HEK293 (cell line): ENCODE measurements around the gene BTBD3.

Experiments
- CTCF ChIA-PET: fragments of 350-600 bp; formaldehyde crosslinking; extraction: SDS; loops from one replicate; lab custom pipeline; 2021; ENCODE audit warnings: antibody characterized with exemption; lab: Yijun Ruan, JAX
- POLR2A ChIA-PET: fragments of 300-600 bp; formaldehyde crosslinking; extraction: SDS; loops from one replicate; lab custom pipeline; 2020; ENCODE audit warnings: antibody characterized with exemption, inconsistent platforms; lab: Yijun Ruan, JAX
- H3K27ac ChIP-seq: fragments of 200-500 bp; sonication (Bioruptor generic); 2 replicates; pipeline ENCODE4 v1.5.1; 2014; ENCODE audit warnings: low read depth, low read length, control low read depth, inconsistent platforms; ENCODE audit errors: extremely low read depth
- H3K36me3 ChIP-seq, 2 experiments: fragments of 200-500 bp in 1 of 2; sonication (Bioruptor generic) in 1 of 2; 1 replicate in 1 of 2; 2 replicates in 1 of 2; pipeline ENCODE4 v1.5.1; 2014 to 2017; ENCODE audit warnings: inconsistent platforms in 2 of 2, low read length in 2 of 2; ENCODE audit not compliant: control insufficient read depth in 2 of 2, insufficient read depth in 1 of 2
- H3K4me1 ChIP-seq: fragments of 200-500 bp; sonication (Bioruptor generic); 2 replicates; pipeline ENCODE4 v1.5.1; 2014; ENCODE audit warnings: mild to moderate bottlenecking, low read length, inconsistent platforms; ENCODE audit not compliant: control insufficient read depth, insufficient read depth
- H3K4me3 ChIP-seq: 2 replicates; pipeline ENCODE4 v1.5.1; 2011; ENCODE audit warnings: low read depth, mild to moderate bottlenecking, control low read depth, low read length, moderate library complexity
- H3K9me3 ChIP-seq: fragments of 200-500 bp; sonication (Bioruptor generic); 2 replicates; pipeline ENCODE4 v1.5.1; 2014; ENCODE audit warnings: low read depth, low read length, inconsistent platforms; ENCODE audit not compliant: control insufficient read depth, insufficient read depth
- GLIS2 ChIP-seq: fragments of 450-650 bp; formaldehyde crosslinking; IDR thresholded peaks from 2 replicates; pipeline ENCODE4 v1.5.1; 2016; ENCODE audit warnings: missing biosample characterization, missing genetic modification characterization
- SETDB1 ChIP-seq: IDR thresholded peaks from one replicate; pipeline ENCODE4 v1.6.1; 2017; ENCODE audit warnings: mild to moderate bottlenecking, low read length, moderate library complexity, mixed read lengths; ENCODE audit not compliant: insufficient read length
- TCF7L2 ChIP-seq: IDR thresholded peaks from 2 replicates; pipeline ENCODE4 v1.6.1; 2011; ENCODE audit warnings: low read depth, mild to moderate bottlenecking, inconsistent platforms, low read length, moderate library complexity, borderline replicate concordance
- ZEB2 ChIP-seq: fragments of 450-650 bp; formaldehyde crosslinking; IDR thresholded peaks from 2 replicates; pipeline ENCODE4 v1.5.1; 2016; ENCODE audit warnings: missing biosample characterization, missing genetic modification characterization
- ZIC2 ChIP-seq: fragments of 450-650 bp; formaldehyde crosslinking; IDR thresholded peaks from 2 replicates; pipeline ENCODE4 v1.5.1; 2016; ENCODE audit warnings: missing biosample characterization, missing genetic modification characterization
- ZNF221 ChIP-seq: fragments of 450-650 bp; formaldehyde crosslinking; IDR thresholded peaks from 2 replicates; pipeline ENCODE4 v1.5.1; 2017; ENCODE audit warnings: missing biosample characterization, missing genetic modification characterization, borderline replicate concordance
- ZNF366 ChIP-seq: fragments of 450-650 bp; formaldehyde crosslinking; conservative IDR thresholded peaks from 2 replicates; pipeline ENCODE4 v1.5.1; 2016; ENCODE audit warnings: missing biosample characterization, missing genetic modification characterization
- ZNF37A ChIP-seq: fragments of 450-650 bp; IDR thresholded peaks from 2 replicates; pipeline ENCODE4 v1.5.1; 2018; ENCODE audit warnings: missing biosample characterization, missing genetic modification characterization
- ZNF514 ChIP-seq: fragments of 450-650 bp; formaldehyde crosslinking; IDR thresholded peaks from 2 replicates; pipeline ENCODE4 v1.5.1; 2016; ENCODE audit warnings: missing biosample characterization, missing genetic modification characterization
- ZNF544 ChIP-seq: fragments of 450-650 bp; formaldehyde crosslinking; IDR thresholded peaks from 2 replicates; pipeline ENCODE4 v1.5.0; 2017; ENCODE audit warnings: missing biosample characterization, missing genetic modification characterization
- ZNF600 ChIP-seq: fragments of 450-650 bp; formaldehyde crosslinking; IDR thresholded peaks from 2 replicates; pipeline ENCODE4 v1.5.1; 2016; ENCODE audit warnings: missing biosample characterization, missing genetic modification characterization
- ZNF670 ChIP-seq: fragments of 450-650 bp; formaldehyde crosslinking; IDR thresholded peaks from 2 replicates; pipeline ENCODE4 v1.5.1; 2016; ENCODE audit warnings: missing biosample characterization, missing genetic modification characterization, low read depth
- ZNF785 ChIP-seq: fragments of 450-650 bp; formaldehyde crosslinking; IDR thresholded peaks from 2 replicates; pipeline ENCODE4 v1.5.1; 2016; ENCODE audit warnings: missing biosample characterization, missing genetic modification characterization
- ZNF792 ChIP-seq: fragments of 450-650 bp; formaldehyde crosslinking; IDR thresholded peaks from 2 replicates; pipeline ENCODE4 v1.5.1; 2016; ENCODE audit warnings: missing biosample characterization, missing genetic modification characterization
- ZNF830 ChIP-seq: fragments of 450-650 bp; IDR thresholded peaks from 2 replicates; pipeline ENCODE4 v1.5.0; 2018; ENCODE audit warnings: missing biosample characterization, missing genetic modification characterization, low read depth, mild to moderate bottlenecking, moderate library complexity
- ZSCAN23 ChIP-seq: fragments of 450-650 bp; formaldehyde crosslinking; IDR thresholded peaks from 2 replicates; pipeline ENCODE4 v1.5.1; 2016; ENCODE audit warnings: missing biosample characterization, missing genetic modification characterization
- TF ChIP-seq, protein P1 (sequence below): fragments of 450-650 bp; formaldehyde crosslinking; IDR thresholded peaks from 2 replicates; pipeline ENCODE4 v1.5.1; 2016; ENCODE audit warnings: missing biosample characterization, missing genetic modification characterization, borderline replicate concordance
- TF ChIP-seq, protein P2 (sequence below): fragments of 450-650 bp; formaldehyde crosslinking; IDR thresholded peaks from 2 replicates; pipeline ENCODE4 v1.5.1; 2016; ENCODE audit warnings: missing biosample characterization, missing genetic modification characterization
- TF ChIP-seq, protein P3 (sequence below): fragments of 450-650 bp; formaldehyde crosslinking; IDR thresholded peaks from 2 replicates; pipeline ENCODE4 v1.5.1; 2017; ENCODE audit warnings: missing biosample characterization, missing genetic modification characterization
- TF ChIP-seq, protein P4 (sequence below): fragments of 450-650 bp; IDR thresholded peaks from 2 replicates; pipeline ENCODE4 v1.5.1; 2018; ENCODE audit warnings: missing biosample characterization, mild to moderate bottlenecking, missing genetic modification characterization
- TF ChIP-seq, protein P5 (sequence below): fragments of 450-650 bp; formaldehyde crosslinking; IDR thresholded peaks from 2 replicates; pipeline ENCODE4 v1.5.1; 2016; ENCODE audit warnings: missing biosample characterization, missing genetic modification characterization

Gene BTBD3

DNA sequence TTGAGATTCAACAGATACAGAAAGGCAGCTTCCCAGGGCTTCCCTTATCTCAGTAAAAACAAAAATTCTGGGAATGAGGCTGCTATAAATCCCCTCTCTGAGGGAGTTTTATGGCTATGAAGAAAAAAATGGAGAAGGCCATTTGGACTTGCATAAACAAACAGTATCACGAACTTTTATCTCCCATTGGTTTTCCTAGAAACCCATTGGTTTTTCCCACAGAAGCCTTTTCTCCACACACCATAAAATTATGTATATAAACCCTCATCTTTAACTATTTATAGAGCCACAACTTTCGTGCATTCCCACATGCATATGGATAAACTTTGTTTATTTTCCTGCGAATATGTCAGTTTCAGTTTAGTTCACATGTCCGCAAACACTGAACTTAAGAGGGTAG, 36.2 kb upstream of the BTBD3 start (continued):
- TF ChIP-seq, protein P1, sequence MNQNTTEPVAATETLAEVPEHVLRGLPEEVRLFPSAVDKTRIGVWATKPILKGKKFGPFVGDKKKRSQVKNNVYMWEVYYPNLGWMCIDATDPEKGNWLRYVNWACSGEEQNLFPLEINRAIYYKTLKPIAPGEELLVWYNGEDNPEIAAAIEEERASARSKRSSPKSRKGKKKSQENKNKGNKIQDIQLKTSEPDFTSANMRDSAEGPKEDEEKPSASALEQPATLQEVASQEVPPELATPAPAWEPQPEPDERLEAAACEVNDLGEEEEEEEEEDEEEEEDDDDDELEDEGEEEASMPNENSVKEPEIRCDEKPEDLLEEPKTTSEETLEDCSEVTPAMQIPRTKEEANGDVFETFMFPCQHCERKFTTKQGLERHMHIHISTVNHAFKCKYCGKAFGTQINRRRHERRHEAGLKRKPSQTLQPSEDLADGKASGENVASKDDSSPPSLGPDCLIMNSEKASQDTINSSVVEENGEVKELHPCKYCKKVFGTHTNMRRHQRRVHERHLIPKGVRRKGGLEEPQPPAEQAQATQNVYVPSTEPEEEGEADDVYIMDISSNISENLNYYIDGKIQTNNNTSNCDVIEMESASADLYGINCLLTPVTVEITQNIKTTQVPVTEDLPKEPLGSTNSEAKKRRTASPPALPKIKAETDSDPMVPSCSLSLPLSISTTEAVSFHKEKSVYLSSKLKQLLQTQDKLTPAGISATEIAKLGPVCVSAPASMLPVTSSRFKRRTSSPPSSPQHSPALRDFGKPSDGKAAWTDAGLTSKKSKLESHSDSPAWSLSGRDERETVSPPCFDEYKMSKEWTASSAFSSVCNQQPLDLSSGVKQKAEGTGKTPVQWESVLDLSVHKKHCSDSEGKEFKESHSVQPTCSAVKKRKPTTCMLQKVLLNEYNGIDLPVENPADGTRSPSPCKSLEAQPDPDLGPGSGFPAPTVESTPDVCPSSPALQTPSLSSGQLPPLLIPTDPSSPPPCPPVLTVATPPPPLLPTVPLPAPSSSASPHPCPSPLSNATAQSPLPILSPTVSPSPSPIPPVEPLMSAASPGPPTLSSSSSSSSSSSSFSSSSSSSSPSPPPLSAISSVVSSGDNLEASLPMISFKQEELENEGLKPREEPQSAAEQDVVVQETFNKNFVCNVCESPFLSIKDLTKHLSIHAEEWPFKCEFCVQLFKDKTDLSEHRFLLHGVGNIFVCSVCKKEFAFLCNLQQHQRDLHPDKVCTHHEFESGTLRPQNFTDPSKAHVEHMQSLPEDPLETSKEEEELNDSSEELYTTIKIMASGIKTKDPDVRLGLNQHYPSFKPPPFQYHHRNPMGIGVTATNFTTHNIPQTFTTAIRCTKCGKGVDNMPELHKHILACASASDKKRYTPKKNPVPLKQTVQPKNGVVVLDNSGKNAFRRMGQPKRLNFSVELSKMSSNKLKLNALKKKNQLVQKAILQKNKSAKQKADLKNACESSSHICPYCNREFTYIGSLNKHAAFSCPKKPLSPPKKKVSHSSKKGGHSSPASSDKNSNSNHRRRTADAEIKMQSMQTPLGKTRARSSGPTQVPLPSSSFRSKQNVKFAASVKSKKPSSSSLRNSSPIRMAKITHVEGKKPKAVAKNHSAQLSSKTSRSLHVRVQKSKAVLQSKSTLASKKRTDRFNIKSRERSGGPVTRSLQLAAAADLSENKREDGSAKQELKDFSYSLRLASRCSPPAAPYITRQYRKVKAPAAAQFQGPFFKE (tag by site-specific recombination), result no peak
- TF ChIP-seq ZNF670 (tag by site-specific recombination) (no peak), ZIC2 (no peak), ZNF366 (no peak), ZNF514 (tag by site-specific recombination) (no peak), ZNF792 (tag by site-specific recombination) (no peak), ZEB2 (tag by site-specific recombination) (no peak), TCF7L2 (0 out of 2 replicates have a peak, but pooled peaks have one; percentile 25), ZNF785 (tag by site-specific recombination) (no peak), ZNF544 (tag by site-specific recombination) (no peak), SETDB1 (no peak), ZNF37A (no peak), ZNF830 (tag by site-specific recombination) (no peak)
- TF ChIP-seq, protein P2, sequence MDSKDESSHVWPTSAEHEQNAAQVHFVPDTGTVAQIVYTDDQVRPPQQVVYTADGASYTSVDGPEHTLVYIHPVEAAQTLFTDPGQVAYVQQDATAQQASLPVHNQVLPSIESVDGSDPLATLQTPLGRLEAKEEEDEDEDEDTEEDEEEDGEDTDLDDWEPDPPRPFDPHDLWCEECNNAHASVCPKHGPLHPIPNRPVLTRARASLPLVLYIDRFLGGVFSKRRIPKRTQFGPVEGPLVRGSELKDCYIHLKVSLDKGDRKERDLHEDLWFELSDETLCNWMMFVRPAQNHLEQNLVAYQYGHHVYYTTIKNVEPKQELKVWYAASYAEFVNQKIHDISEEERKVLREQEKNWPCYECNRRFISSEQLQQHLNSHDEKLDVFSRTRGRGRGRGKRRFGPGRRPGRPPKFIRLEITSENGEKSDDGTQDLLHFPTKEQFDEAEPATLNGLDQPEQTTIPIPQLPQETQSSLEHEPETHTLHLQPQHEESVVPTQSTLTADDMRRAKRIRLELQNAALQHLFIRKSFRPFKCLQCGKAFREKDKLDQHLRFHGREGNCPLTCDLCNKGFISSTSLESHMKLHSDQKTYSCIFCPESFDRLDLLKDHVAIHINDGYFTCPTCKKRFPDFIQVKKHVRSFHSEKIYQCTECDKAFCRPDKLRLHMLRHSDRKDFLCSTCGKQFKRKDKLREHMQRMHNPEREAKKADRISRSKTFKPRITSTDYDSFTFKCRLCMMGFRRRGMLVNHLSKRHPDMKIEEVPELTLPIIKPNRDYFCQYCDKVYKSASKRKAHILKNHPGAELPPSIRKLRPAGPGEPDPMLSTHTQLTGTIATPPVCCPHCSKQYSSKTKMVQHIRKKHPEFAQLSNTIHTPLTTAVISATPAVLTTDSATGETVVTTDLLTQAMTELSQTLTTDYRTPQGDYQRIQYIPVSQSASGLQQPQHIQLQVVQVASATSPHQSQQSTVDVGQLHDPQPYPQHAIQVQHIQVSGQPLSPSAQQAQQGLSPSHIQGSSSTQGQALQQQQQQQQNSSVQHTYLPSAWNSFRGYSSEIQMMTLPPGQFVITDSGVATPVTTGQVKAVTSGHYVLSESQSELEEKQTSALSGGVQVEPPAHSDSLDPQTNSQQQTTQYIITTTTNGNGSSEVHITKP (tag by site-specific recombination), result peak; percentile 29; the same call in 1 of the 2 replicates
- TF ChIP-seq, protein P3, sequence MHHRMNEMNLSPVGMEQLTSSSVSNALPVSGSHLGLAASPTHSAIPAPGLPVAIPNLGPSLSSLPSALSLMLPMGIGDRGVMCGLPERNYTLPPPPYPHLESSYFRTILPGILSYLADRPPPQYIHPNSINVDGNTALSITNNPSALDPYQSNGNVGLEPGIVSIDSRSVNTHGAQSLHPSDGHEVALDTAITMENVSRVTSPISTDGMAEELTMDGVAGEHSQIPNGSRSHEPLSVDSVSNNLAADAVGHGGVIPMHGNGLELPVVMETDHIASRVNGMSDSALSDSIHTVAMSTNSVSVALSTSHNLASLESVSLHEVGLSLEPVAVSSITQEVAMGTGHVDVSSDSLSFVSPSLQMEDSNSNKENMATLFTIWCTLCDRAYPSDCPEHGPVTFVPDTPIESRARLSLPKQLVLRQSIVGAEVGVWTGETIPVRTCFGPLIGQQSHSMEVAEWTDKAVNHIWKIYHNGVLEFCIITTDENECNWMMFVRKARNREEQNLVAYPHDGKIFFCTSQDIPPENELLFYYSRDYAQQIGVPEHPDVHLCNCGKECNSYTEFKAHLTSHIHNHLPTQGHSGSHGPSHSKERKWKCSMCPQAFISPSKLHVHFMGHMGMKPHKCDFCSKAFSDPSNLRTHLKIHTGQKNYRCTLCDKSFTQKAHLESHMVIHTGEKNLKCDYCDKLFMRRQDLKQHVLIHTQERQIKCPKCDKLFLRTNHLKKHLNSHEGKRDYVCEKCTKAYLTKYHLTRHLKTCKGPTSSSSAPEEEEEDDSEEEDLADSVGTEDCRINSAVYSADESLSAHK (tag by site-specific recombination), result peak; percentile 55; the same call in 1 of the 2 replicates

DNA sequence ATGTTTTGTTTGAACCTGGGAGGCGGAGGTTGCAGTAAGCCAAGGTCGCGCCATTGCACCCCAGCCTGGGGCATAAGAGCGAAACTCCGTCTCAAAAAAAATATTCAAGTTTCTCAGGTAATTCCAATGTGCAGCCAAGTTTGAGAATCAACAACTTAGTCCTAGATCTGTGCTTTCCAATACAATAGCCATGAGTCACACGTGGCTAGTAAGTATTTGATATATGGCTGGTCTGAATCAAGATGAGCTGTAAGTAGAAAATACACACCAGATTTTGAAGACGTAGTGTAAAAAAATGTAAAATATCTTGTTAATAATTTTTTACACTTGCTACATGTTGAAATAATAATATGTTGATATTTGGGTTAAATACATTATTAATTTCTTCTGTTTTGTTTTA, 35.0 kb upstream of the BTBD3 start:
- no peaks in the 10 kb centered on the region for H3K36me3 ChIP-seq
- no peak overlapping the region for H3K4me3 ChIP-seq
- no peaks in the 10 kb centered on the region for H3K9me3 ChIP-seq
- CTCF ChIA-PET, result no interaction called here
- H3K4me1 ChIP-seq, result peaks cover 7% of the 10 kb centered on the region; the same call in 1 of the 2 replicates
- POLR2A ChIA-PET, result no interaction called here
- no peak overlapping the region for H3K27ac ChIP-seq
- TF ChIP-seq GLIS2 (no peak), ZSCAN23 (tag by site-specific recombination) (no peak), ZNF600 (tag by site-specific recombination) (no peak), ZNF221 (tag by site-specific recombination) (no peak)
- TF ChIP-seq, protein P4, sequence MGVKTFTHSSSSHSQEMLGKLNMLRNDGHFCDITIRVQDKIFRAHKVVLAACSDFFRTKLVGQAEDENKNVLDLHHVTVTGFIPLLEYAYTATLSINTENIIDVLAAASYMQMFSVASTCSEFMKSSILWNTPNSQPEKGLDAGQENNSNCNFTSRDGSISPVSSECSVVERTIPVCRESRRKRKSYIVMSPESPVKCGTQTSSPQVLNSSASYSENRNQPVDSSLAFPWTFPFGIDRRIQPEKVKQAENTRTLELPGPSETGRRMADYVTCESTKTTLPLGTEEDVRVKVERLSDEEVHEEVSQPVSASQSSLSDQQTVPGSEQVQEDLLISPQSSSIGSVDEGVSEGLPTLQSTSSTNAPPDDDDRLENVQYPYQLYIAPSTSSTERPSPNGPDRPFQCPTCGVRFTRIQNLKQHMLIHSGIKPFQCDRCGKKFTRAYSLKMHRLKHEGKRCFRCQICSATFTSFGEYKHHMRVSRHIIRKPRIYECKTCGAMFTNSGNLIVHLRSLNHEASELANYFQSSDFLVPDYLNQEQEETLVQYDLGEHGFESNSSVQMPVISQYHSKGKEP (tag by site-specific recombination), result no peak
- TF ChIP-seq, protein P5, sequence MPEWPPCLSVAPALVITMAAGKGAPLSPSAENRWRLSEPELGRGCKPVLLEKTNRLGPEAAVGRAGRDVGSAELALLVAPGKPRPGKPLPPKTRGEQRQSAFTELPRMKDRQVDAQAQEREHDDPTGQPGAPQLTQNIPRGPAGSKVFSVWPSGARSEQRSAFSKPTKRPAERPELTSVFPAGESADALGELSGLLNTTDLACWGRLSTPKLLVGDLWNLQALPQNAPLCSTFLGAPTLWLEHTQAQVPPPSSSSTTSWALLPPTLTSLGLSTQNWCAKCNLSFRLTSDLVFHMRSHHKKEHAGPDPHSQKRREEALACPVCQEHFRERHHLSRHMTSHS (tag by site-specific recombination), result no peak
